ENCODE measurements around the gene BRAF. TPM values are rescaled to one million over a fixed set of nuclear protein-coding genes. Genes with fewer than 3 reads are reported as not detected.

BRAF gene
- total RNA-seq, 1 experiment from 2014 or later: 29.7 TPM

GRCh38 chr7:140920745-140921144, 4.0 kb downstream of the BRAF start:
- no peaks in the 10 kb centered on the region for H3K9me2 ChIP-seq (ENCODE audit: insufficient read depth)
- no peak for ATAC-seq
- DNase-seq (ENCODE audit: low read depth, low spot score): no peak
- no TSS peak for BruUV-seq (replicated peaks)
- peaks cover 85% of the 10 kb centered on the region for H3K79me2 ChIP-seq (ENCODE audit: insufficient read depth, low read length)
- H3K36me3 ChIP-seq (ENCODE audit: control insufficient read depth in 1 of 2, insufficient read depth in 2 of 2, low read length in 2 of 2): no peaks in the 10 kb centered on the region
- no peaks in the 10 kb centered on the region for H3K9me3 ChIP-seq (ENCODE audit: control insufficient read depth in 1 of 2, insufficient read depth in 1 of 2, low read depth in 1 of 2, low read length in 2 of 2)
- 0 out of 2 replicates have a peak, but pooled peaks cover 3% of the 10 kb centered on the region for H4K20me1 ChIP-seq (ENCODE audit: insufficient read depth)
- no peak overlapping the region for H3K9ac ChIP-seq (ENCODE audit: low read length)
- TF ChIP-seq SIN3A (IDR thresholded peaks at IDR 0.05; ENCODE audit: low read depth) (no peak), ELF1 (IDR thresholded peaks at IDR 0.05; ENCODE audit: borderline replicate concordance, low read depth) (no peak), YY1 (IDR thresholded peaks at IDR 0.05; ENCODE audit: extremely low read depth, insufficient replicate concordance, low read depth, low read length) (no peak), POLR2A (IDR thresholded peaks at IDR 0.05; ENCODE audit: borderline replicate concordance, extremely low read depth, insufficient read depth, insufficient read length) (no peak), ZBTB33 (IDR thresholded peaks at IDR 0.05; ENCODE audit: extremely low read depth, insufficient replicate concordance, low read length) (no peak), CBX3 (IDR thresholded peaks at IDR 0.05; ENCODE audit: low read depth) (no peak)
- ChIA-PET RAD21 (ENCODE audit: low non-redundant PET in 1 of 2, low total read pairs in 2 of 2, uncharacterized antibody in 2 of 2, unreplicated experiment in 2 of 2) (no interaction called here), POLR2A (no interaction called here), CTCF (no interaction called here)
- intact Hi-C loops (cut with micrococcal nuclease): no loop called here
- no peak overlapping the region for H3K4me3 ChIP-seq (replicated peaks in 1 of 2; ENCODE audit: low read depth in 1 of 2, low read length in 2 of 2)
- H3K27me3 ChIP-seq (ENCODE audit: insufficient read depth, low read length): no peaks in the 10 kb centered on the region
- H2AFZ ChIP-seq (ENCODE audit: low read depth, low read length, poor library complexity, severe bottlenecking): no peak overlapping the region
- H3K27ac ChIP-seq (ENCODE audit: low read depth, low read length): no peak overlapping the region
- H3K4me1 ChIP-seq (ENCODE audit: control insufficient read depth in 1 of 2, insufficient read depth in 2 of 2, low read length in 2 of 2): peaks cover 0 to 14% of the 10 kb centered on the region in 2 experiments; a peak in 3 of 4 replicates
- no peak overlapping the region for H3K4me2 ChIP-seq (ENCODE audit: low read length)

GRCh38 chr7:140918236-140918635, 6.5 kb downstream of the BRAF start:
- Histone ChIP-seq H3K4me3 (replicated peaks in 1 of 2; ENCODE audit: low read depth in 1 of 2, low read length in 2 of 2) (no peak overlapping the region), H3K79me2 (ENCODE audit: insufficient read depth, low read length) (peaks cover 95% of the 10 kb centered on the region), H3K9me3 (ENCODE audit: control insufficient read depth in 1 of 2, insufficient read depth in 1 of 2, low read depth in 1 of 2, low read length in 2 of 2) (no peaks in the 10 kb centered on the region), H3K4me1 (ENCODE audit: control insufficient read depth in 1 of 2, insufficient read depth in 2 of 2, low read length in 2 of 2) (peaks cover 0 to 5% of the 10 kb centered on the region in 2 experiments; a peak in 2 of 4 replicates), H3K27ac (ENCODE audit: low read depth, low read length) (no peak overlapping the region), H3K4me2 (ENCODE audit: low read length) (no peak overlapping the region), H4K20me1 (ENCODE audit: insufficient read depth) (0 out of 2 replicates have a peak, but pooled peaks cover 3% of the 10 kb centered on the region), H3K36me3 (ENCODE audit: control insufficient read depth in 1 of 2, insufficient read depth in 2 of 2, low read length in 2 of 2) (no peaks in the 10 kb centered on the region), H3K9me2 (ENCODE audit: insufficient read depth) (no peaks in the 10 kb centered on the region), H3K27me3 (ENCODE audit: insufficient read depth, low read length) (no peaks in the 10 kb centered on the region), H2AFZ (ENCODE audit: low read depth, low read length, poor library complexity, severe bottlenecking) (no peak overlapping the region), H3K9ac (ENCODE audit: low read length) (no peak overlapping the region)
- ChIA-PET RAD21 (ENCODE audit: low non-redundant PET in 1 of 2, low total read pairs in 2 of 2, uncharacterized antibody in 2 of 2, unreplicated experiment in 2 of 2) (no interaction called here), CTCF (no interaction called here), POLR2A (no interaction called here)
- TF ChIP-seq FOSL1 (IDR thresholded peaks at IDR 0.05; ENCODE audit: low read depth) (no peak), CBX3 (IDR thresholded peaks at IDR 0.05; ENCODE audit: low read depth) (no peak), TCF7L2 (IDR thresholded peaks at IDR 0.05; ENCODE audit: borderline replicate concordance, extremely low read depth, insufficient read depth, insufficient read length) (no peak), ELF1 (IDR thresholded peaks at IDR 0.05; ENCODE audit: borderline replicate concordance, low read depth) (no peak), ATF3 (IDR thresholded peaks at IDR 0.05) (no peak), ZFX (IDR thresholded peaks at IDR 0.05) (no peak), SRF (IDR thresholded peaks at IDR 0.05; ENCODE audit: low read depth) (no peak), POLR2AphosphoS5 (IDR thresholded peaks at IDR 0.05; ENCODE audit: low read depth, low read length) (no peak), EZH2phosphoT487 (IDR thresholded peaks at IDR 0.05; ENCODE audit: borderline replicate concordance) (no peak), RAD21 (IDR thresholded peaks at IDR 0.05; ENCODE audit: low read depth) (no peak), JUND (IDR thresholded peaks at IDR 0.05) (no peak)
- TF ChIP-seq, protein P1, sequence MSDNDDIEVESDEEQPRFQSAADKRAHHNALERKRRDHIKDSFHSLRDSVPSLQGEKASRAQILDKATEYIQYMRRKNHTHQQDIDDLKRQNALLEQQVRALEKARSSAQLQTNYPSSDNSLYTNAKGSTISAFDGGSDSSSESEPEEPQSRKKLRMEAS (IDR thresholded peaks at IDR 0.05): no peak
- DNase-seq (ENCODE audit: low read depth, low spot score): no peak
- ATAC-seq: no peak
- intact Hi-C loops (cut with micrococcal nuclease): no loop called here
- no TSS peak for BruUV-seq (replicated peaks)

Measured in HCT116 (cell line).